GM18499 (cell line): ENCODE data around the gene ZMYND11.
"Not testable (repeated sequence)": the region's sequence is repeated elsewhere in the genome, so short reads cannot be mapped to it uniquely, and the experiment has no call there.

ENCODE experiments used
- ATAC-seq: cut with Tn5 transposase; IDR thresholded peaks from one replicate; pipeline ENCODE4 v1.9.1; 2021; ENCODE audit warnings: moderate number of reproducible peaks; ENCODE audit not compliant: insufficient read depth, unreplicated experiment

ZMYND11 gene

GRCh38 chr10:132946-133898 lies 2.0 kb upstream of the ZMYND11 start:
- ATAC-seq = no peak

- no peak for ATAC-seq
Measured at GRCh38 chr10:134247-135131, 766 bp upstream of the ZMYND11 start.

- ATAC-seq = no peak
Measured at GRCh38 chr10:135601-136464, 578 bp downstream of the ZMYND11 start.

- ATAC-seq = no peak
Measured at GRCh38 chr10:136465-136762, 1.2 kb downstream of the ZMYND11 start.

- no peak for ATAC-seq
Measured at GRCh38 chr10:137031-137430, 1.8 kb downstream of the ZMYND11 start.

- no peak for ATAC-seq
Measured at GRCh38 chr10:137606-138005, 2.4 kb downstream of the ZMYND11 start.

GRCh38 chr10:142371-142770 lies 7.1 kb downstream of the ZMYND11 start:
- ATAC-seq = no peak

- no peak for ATAC-seq
Measured at GRCh38 chr10:152915-153314, 17.7 kb downstream of the ZMYND11 start.

GRCh38 chr10:154348-154747 lies 19.1 kb downstream of the ZMYND11 start:
- ATAC-seq = no peak

- no peak for ATAC-seq
Measured at GRCh38 chr10:167383-167782, 32.1 kb downstream of the ZMYND11 start.

GRCh38 chr10:173741-174140 lies 38.5 kb downstream of the ZMYND11 start:
- ATAC-seq = no peak

GRCh38 chr10:176677-177076 lies 41.4 kb downstream of the ZMYND11 start:
- ATAC-seq = no peak

GRCh38 chr10:178208-178607 lies 43.0 kb downstream of the ZMYND11 start:
- no peak for ATAC-seq

GRCh38 chr10:178723-179122 lies 43.5 kb downstream of the ZMYND11 start:
- ATAC-seq = no peak

GRCh38 chr10:182441-183201 lies 47.4 kb downstream of the ZMYND11 start:
- ATAC-seq = no peak

- ATAC-seq = no peak
Measured at GRCh38 chr10:184174-184573, 48.9 kb downstream of the ZMYND11 start.

- no peak for ATAC-seq
Measured at GRCh38 chr10:184911-185310, 49.7 kb downstream of the ZMYND11 start.

- not testable (repeated sequence) for ATAC-seq
Measured at GRCh38 chr10:185571-185970, 50.3 kb downstream of the ZMYND11 start.

GRCh38 chr10:186911-187310 lies 51.7 kb downstream of the ZMYND11 start:
- ATAC-seq = no peak

GRCh38 chr10:188546-188945 lies 53.3 kb downstream of the ZMYND11 start:
- ATAC-seq = no peak
